NT2/D1 (cell line): ENCODE results near the gene DOCK1.

ENCODE experiments used
- DNase-seq: peaks from one replicate; pipeline ENCODE4 v3.0.0-alpha.2; 2011; ENCODE audit warnings: low read depth, low spot score
- H3K27me3 ChIP-seq: 2 replicates; pipeline ENCODE4 v1.6.0; 2011; ENCODE audit warnings: mild to moderate bottlenecking; ENCODE audit not compliant: insufficient read length, insufficient read depth
- H3K36me3 ChIP-seq: 2 replicates; pipeline ENCODE4 v1.6.1; 2011; ENCODE audit warnings: mild to moderate bottlenecking, low read length, mixed read lengths; ENCODE audit not compliant: insufficient read depth, insufficient read length
- H3K4me1 ChIP-seq: 2 replicates; pipeline ENCODE4 v1.5.1; 2011; ENCODE audit not compliant: insufficient read depth, insufficient read length
- H3K4me3 ChIP-seq: 2 replicates; pipeline ENCODE4 v1.5.1; 2011; ENCODE audit warnings: low read depth; ENCODE audit not compliant: insufficient read length
- H3K9ac ChIP-seq: 2 replicates; pipeline ENCODE4 v1.6.0; 2011; ENCODE audit warnings: low read depth; ENCODE audit not compliant: insufficient read length
- H3K9me3 ChIP-seq: 2 replicates; pipeline ENCODE4 v1.5.1; 2011; ENCODE audit warnings: mild to moderate bottlenecking, low read length; ENCODE audit not compliant: insufficient read depth
- SUZ12 ChIP-seq: IDR thresholded peaks from 2 replicates; pipeline ENCODE4 v1.6.1; 2011; ENCODE audit not compliant: insufficient read length, insufficient read depth; ENCODE audit errors: extremely low read depth
- YY1 ChIP-seq: IDR thresholded peaks from 2 replicates; pipeline ENCODE4 v1.6.1; 2011; ENCODE audit not compliant: insufficient read length, insufficient read depth
- ZNF274 ChIP-seq: IDR thresholded peaks from 2 replicates; pipeline ENCODE4 v1.6.1; 2011; ENCODE audit warnings: mild to moderate bottlenecking, low read depth, low read length

The DOCK1 gene

GRCh38 chr10:127242914-127243313 is 337.7 kb downstream of the DOCK1 start:
- DNase-seq = no peak
- Histone ChIP-seq H3K36me3 (no peaks in the 10 kb centered on the region), H3K9me3 (no peaks in the 10 kb centered on the region), H3K27me3 (no peaks in the 10 kb centered on the region), H3K4me3 (no peak overlapping the region), H3K9ac (no peak overlapping the region), H3K4me1 (no peaks in the 10 kb centered on the region)
- TF ChIP-seq SUZ12 (no peak), ZNF274 (no peak), YY1 (no peak)

GRCh38 chr10:127243490-127244272 is 338.5 kb downstream of the DOCK1 start:
- TF ChIP-seq ZNF274 = no peak
- no peak for TF ChIP-seq YY1
- no peak for TF ChIP-seq SUZ12
- no peaks in the 10 kb centered on the region for H3K36me3 ChIP-seq
- no peaks in the 10 kb centered on the region for H3K9me3 ChIP-seq
- no peaks in the 10 kb centered on the region for H3K4me1 ChIP-seq
- H3K9ac ChIP-seq = no peak overlapping the region
- H3K27me3 ChIP-seq = no peaks in the 10 kb centered on the region
- H3K4me3 ChIP-seq = no peak overlapping the region
- peak; percentile 38 for DNase-seq

- Histone ChIP-seq H3K4me3 (no peak overlapping the region), H3K4me1 (no peaks in the 10 kb centered on the region), H3K27me3 (no peaks in the 10 kb centered on the region), H3K36me3 (no peaks in the 10 kb centered on the region), H3K9ac (no peak overlapping the region), H3K9me3 (no peaks in the 10 kb centered on the region)
- no peak for DNase-seq
- TF ChIP-seq YY1 (no peak), SUZ12 (no peak), ZNF274 (no peak)
Observed at GRCh38 chr10:127245456-127245855, 340.2 kb downstream of the DOCK1 start.

GRCh38 chr10:127250031-127250430 is 344.8 kb downstream of the DOCK1 start:
- no peak overlapping the region for H3K9ac ChIP-seq
- no peaks in the 10 kb centered on the region for H3K4me1 ChIP-seq
- H3K36me3 ChIP-seq = no peaks in the 10 kb centered on the region
- no peaks in the 10 kb centered on the region for H3K9me3 ChIP-seq
- H3K27me3 ChIP-seq = no peaks in the 10 kb centered on the region
- H3K4me3 ChIP-seq = no peak overlapping the region
- no peak for DNase-seq
- TF ChIP-seq ZNF274 (no peak), YY1 (no peak), SUZ12 (no peak)

GRCh38 chr10:127252818-127253217 is 347.6 kb downstream of the DOCK1 start:
- no peak for DNase-seq
- TF ChIP-seq SUZ12 = no peak
- TF ChIP-seq YY1 = no peak
- TF ChIP-seq ZNF274 = no peak
- H3K9ac ChIP-seq = no peak overlapping the region
- H3K4me3 ChIP-seq = no peak overlapping the region
- no peaks in the 10 kb centered on the region for H3K9me3 ChIP-seq
- no peaks in the 10 kb centered on the region for H3K36me3 ChIP-seq
- no peaks in the 10 kb centered on the region for H3K27me3 ChIP-seq
- no peaks in the 10 kb centered on the region for H3K4me1 ChIP-seq

- Histone ChIP-seq H3K36me3 (no peaks in the 10 kb centered on the region), H3K9ac (no peak overlapping the region), H3K4me3 (no peak overlapping the region), H3K27me3 (no peaks in the 10 kb centered on the region), H3K9me3 (no peaks in the 10 kb centered on the region), H3K4me1 (no peaks in the 10 kb centered on the region)
- no peak for DNase-seq
- TF ChIP-seq YY1 = no peak
- TF ChIP-seq SUZ12 = no peak
- TF ChIP-seq ZNF274 = no peak
Observed at GRCh38 chr10:127254276-127254675, 349.0 kb downstream of the DOCK1 start.

GRCh38 chr10:127257395-127257794 is 352.2 kb downstream of the DOCK1 start:
- H3K9me3 ChIP-seq = no peaks in the 10 kb centered on the region; the same call in 1 of the 2 replicates
- no peaks in the 10 kb centered on the region for H3K27me3 ChIP-seq
- no peak for TF ChIP-seq YY1
- no peaks in the 10 kb centered on the region for H3K36me3 ChIP-seq
- no peak overlapping the region for H3K9ac ChIP-seq
- DNase-seq = no peak
- no peak overlapping the region for H3K4me3 ChIP-seq
- no peaks in the 10 kb centered on the region for H3K4me1 ChIP-seq

- Histone ChIP-seq H3K27me3 (no peaks in the 10 kb centered on the region), H3K9me3 (no peaks in the 10 kb centered on the region; the same call in 1 of the 2 replicates), H3K4me1 (no peaks in the 10 kb centered on the region), H3K4me3 (no peak overlapping the region), H3K9ac (no peak overlapping the region), H3K36me3 (no peaks in the 10 kb centered on the region)
- DNase-seq = no peak
- no peak for TF ChIP-seq ZNF274
- TF ChIP-seq SUZ12 = no peak
- no peak for TF ChIP-seq YY1
Observed at GRCh38 chr10:127259347-127259746, 354.1 kb downstream of the DOCK1 start.
